HepG2 (cell line): ENCODE measurements around the gene FBXO33. TPM values are rescaled to one million over a fixed set of nuclear protein-coding genes. Genes with fewer than 3 reads are reported as not detected.

ENCODE experiments used
- ATAC-seq: fragments of 200-7000 bp; cut with Tn5 transposase; 3 replicates; pipeline ENCODE4 v1.9.1; 2020; ENCODE audit warnings: mild to moderate bottlenecking, moderate library complexity
- BruUV-seq: library from RNA; stranded (reverse); fragments of 400-500 nt; replicated peaks from 2 replicates; lab custom pipeline; 2021; lab: Mats Ljungman, UMichigan
- CTCF ChIA-PET: fragments of 300-600 bp; formaldehyde crosslinking; extraction: SDS; loops from one replicate; lab custom pipeline; 2021; ENCODE audit warnings: low total read pairs, inconsistent platforms, low intra/inter-chr PET ratio; lab: Yijun Ruan, JAX
- POLR2A ChIA-PET: fragments of 350-600 bp; sonication (Branson Sonifier 250); formaldehyde crosslinking; loops from one replicate; lab custom pipeline; 2020; ENCODE audit warnings: antibody characterized with exemption, inconsistent platforms; lab: Yijun Ruan, JAX
- DNase-seq: peaks from one replicate; pipeline ENCODE4 v3.0.0-alpha.2; 2015; ENCODE audit warnings: low spot score
- FAIRE-seq: peaks from 3 replicates; lab custom pipeline; 2011; peaks lifted over from hg19 to GRCh38; lab: Jason Lieb, UNC
- H2AFZ ChIP-seq: one replicate; pipeline ENCODE4 v1.6.1; 2011; ENCODE audit warnings: low read length, inconsistent platforms
- H3K27ac ChIP-seq: fragments of 300-600 bp; 3 replicates; pipeline ENCODE4 v1.8.0; 2011; ENCODE audit warnings: mixed run types, mild to moderate bottlenecking, mixed read lengths, low read length, inconsistent platforms; ENCODE audit not compliant: insufficient read depth; ENCODE audit errors: extremely low read length
- H3K27me3 ChIP-seq, 2 experiments: fragments of 200-600 bp in 1 of 2; 2 replicates in 1 of 2; 3 replicates in 1 of 2; pipeline versions ENCODE4 v1.6.0 to v1.8.0; 2011; ENCODE audit warnings: low read length in 2 of 2, mild to moderate bottlenecking in 2 of 2, moderate library complexity in 2 of 2, inconsistent platforms in 1 of 2; ENCODE audit not compliant: insufficient read depth in 2 of 2, control insufficient read depth in 1 of 2
- H3K36me3 ChIP-seq, 2 experiments: fragments of 200-600 bp in 1 of 2; replicated peaks in 1 of 2; 2 replicates in 1 of 2; 3 replicates in 1 of 2; pipeline versions ENCODE4 v1.5.1 to v1.8.0; 2011; ENCODE audit warnings: low read length in 2 of 2, inconsistent platforms in 1 of 2; ENCODE audit not compliant: insufficient read depth in 2 of 2, control insufficient read depth in 1 of 2
- H3K4me1 ChIP-seq: 2 replicates; pipeline ENCODE4 v1.5.1; 2012; ENCODE audit warnings: low read length, inconsistent platforms; ENCODE audit not compliant: insufficient read depth
- H3K4me2 ChIP-seq: 2 replicates; pipeline ENCODE4 v1.6.0; 2011; ENCODE audit warnings: low read depth, low read length, inconsistent platforms
- H3K4me3 ChIP-seq, 3 experiments: fragments of 200-600 bp in 1 of 3; sonication (generic), shearing (Covaris generic) in 1 of 3; replicated peaks in 1 of 3; 2 replicates each; pipeline ENCODE4 v1.5.1; 2011 to 2016; ENCODE audit warnings: low read length in 3 of 3, inconsistent platforms in 2 of 3, low read depth in 2 of 3, mild to moderate bottlenecking in 2 of 3, control low read depth in 1 of 3, mixed read lengths in 1 of 3; ENCODE audit not compliant: insufficient read depth in 1 of 3
- H3K79me2 ChIP-seq: one replicate; pipeline ENCODE4 v1.6.1; 2011; ENCODE audit warnings: low read length, inconsistent platforms; ENCODE audit not compliant: insufficient read depth
- H3K9ac ChIP-seq: 2 replicates; pipeline ENCODE4 v1.6.0; 2011; ENCODE audit warnings: mild to moderate bottlenecking, low read depth, low read length, inconsistent platforms; ENCODE audit not compliant: insufficient read depth
- H3K9me3 ChIP-seq: 2 replicates; pipeline ENCODE4 v1.5.1; 2012; ENCODE audit warnings: mild to moderate bottlenecking, low read length
- H4K20me1 ChIP-seq: 2 replicates; pipeline ENCODE4 v1.6.0; 2011; ENCODE audit warnings: inconsistent platforms, mild to moderate bottlenecking, low read length, moderate library complexity; ENCODE audit not compliant: insufficient read depth
- AHDC1 ChIP-seq: sonication (generic); formaldehyde crosslinking; IDR thresholded peaks from 2 replicates; pipeline ENCODE4 v1.5.1; 2020; ENCODE audit warnings: mild to moderate bottlenecking, missing genetic modification reagents, borderline replicate concordance
- ELF4 ChIP-seq: sonication (generic); formaldehyde crosslinking; IDR thresholded peaks from 2 replicates; pipeline ENCODE4 v1.5.0; 2020; ENCODE audit warnings: missing genetic modification reagents, mild to moderate bottlenecking, moderate library complexity, borderline replicate concordance
- ESRRA ChIP-seq: sonication (generic); formaldehyde crosslinking; IDR thresholded peaks from 2 replicates; pipeline ENCODE4 v1.5.1; 2020; ENCODE audit warnings: mild to moderate bottlenecking, low read depth, missing genetic modification reagents
- GTF2F1 ChIP-seq: fragments of 150-350 bp; IDR thresholded peaks from 2 replicates; pipeline ENCODE4 v1.6.1; 2014; ENCODE audit warnings: low read length
- ISL2 ChIP-seq: sonication (generic); formaldehyde crosslinking; IDR thresholded peaks from 2 replicates; pipeline ENCODE4 v1.5.0; 2020; ENCODE audit warnings: missing genetic modification reagents
- KLF11 ChIP-seq: IDR thresholded peaks from 2 replicates; pipeline ENCODE4 v1.6.1; 2016; ENCODE audit warnings: missing compliant biosample characterization
- KLF16 ChIP-seq, 2 experiments: sonication (generic) in 1 of 2; formaldehyde crosslinking in 1 of 2; IDR thresholded peaks; 2 replicates each; pipeline versions ENCODE4 v1.6.1 to v1.8.0; 2016 to 2023; ENCODE audit warnings: missing genetic modification reagents in 2 of 2, missing compliant biosample characterization in 1 of 2
- MIER2 ChIP-seq: IDR thresholded peaks from 2 replicates; pipeline ENCODE4 v1.6.1; 2016; ENCODE audit warnings: missing biosample characterization, missing genetic modification reagents
- PLRG1 ChIP-seq: fragments of 450-650 bp; conservative IDR thresholded peaks from 2 replicates; pipeline ENCODE4 v1.6.1; 2016
- SPEN ChIP-seq: sonication (generic); formaldehyde crosslinking; IDR thresholded peaks from 2 replicates; pipeline ENCODE4 v1.5.1; 2020; ENCODE audit warnings: low read depth, mild to moderate bottlenecking, missing genetic modification reagents
- TBX3 ChIP-seq: fragments of 450-650 bp; IDR thresholded peaks from 2 replicates; pipeline ENCODE4 v1.6.1; 2017; ENCODE audit warnings: antibody characterized with exemption, mild to moderate bottlenecking, inconsistent platforms, borderline replicate concordance
- ZBTB25 ChIP-seq: IDR thresholded peaks from 2 replicates; pipeline ENCODE4 v1.6.1; 2018; ENCODE audit warnings: missing genetic modification reagents
- ZNF234 ChIP-seq: sonication (generic); formaldehyde crosslinking; conservative IDR thresholded peaks from 2 replicates; pipeline ENCODE4 v1.5.1; 2020; ENCODE audit warnings: mild to moderate bottlenecking, missing genetic modification reagents
- ZNF337 ChIP-seq: sonication (generic); formaldehyde crosslinking; IDR thresholded peaks from 2 replicates; pipeline ENCODE4 v1.5.1; 2020; ENCODE audit warnings: missing genetic modification reagents, low read depth, mild to moderate bottlenecking, borderline replicate concordance
- ZNF430 ChIP-seq: sonication (generic); formaldehyde crosslinking; IDR thresholded peaks from 2 replicates; pipeline ENCODE4 v1.9.0; 2021; ENCODE audit warnings: mild to moderate bottlenecking, missing genetic modification reagents
- ZNF468 ChIP-seq: sonication (generic); formaldehyde crosslinking; IDR thresholded peaks from 2 replicates; pipeline ENCODE4 v1.8.0; 2022; ENCODE audit warnings: mild to moderate bottlenecking, moderate library complexity, missing genetic modification reagents
- ZNF674 ChIP-seq: sonication (generic); formaldehyde crosslinking; IDR thresholded peaks from 2 replicates; pipeline ENCODE4 v1.5.0; 2020; ENCODE audit warnings: low read depth, mild to moderate bottlenecking, missing genetic modification reagents
- ZNF879 ChIP-seq: sonication (generic); formaldehyde crosslinking; IDR thresholded peaks from 2 replicates; pipeline ENCODE4 v1.8.1; 2023; ENCODE audit warnings: missing genetic modification reagents
- WGBS: methylation state at CpG from one replicate; pipeline ENCODE4 v1.1.6; 2017; ENCODE audit warnings: low lambda C conversion rate; 5-methylcytosine and 5-hydroxymethylcytosine counted together
- in situ Hi-C: cut with HindIII; loops from 2 replicates; pipeline ENCODE4 v1.10.0; 2017; ENCODE audit warnings: low pct_unique_long_range_greater_than_20kb; ENCODE audit not compliant: extremely low pct_ligation_motif_present
- intact Hi-C: fragments of 100-400 bp; cut with micrococcal nuclease; formaldehyde crosslinking; loops from one replicate; pipeline ENCODE4 v1.10.0; 2022; ENCODE audit not compliant: unreplicated experiment
- polyA plus RNA-seq, 8 experiments: library from polyadenylated mRNA; depleted of rRNA in 3 of 8; stranded (reverse) in 7 of 8; unstranded in 1 of 8; fragments of >200 nt; fragmentation: Illumina TruSeq in 4 of 8; extraction: Trizol in 4 of 8; gene quantifications; 2 replicates each; pipeline versions ENCODE4 v1.2.1 to v1.2.3, GENCODE V29; 2011 to 2016; ENCODE audit warnings: low read depth in 4 of 8, missing spikeins in 1 of 8, mixed read lengths in 1 of 8; ENCODE audit not compliant: insufficient read depth in 1 of 8
- total RNA-seq, 5 experiments: library from RNA; depleted of rRNA; stranded (reverse); fragments of >200 nt; fragmentation: Illumina TruSeq; extraction: Trizol; gene quantifications; 2 replicates each; pipeline ENCODE4 v1.2.3, GENCODE V29; 2016; ENCODE audit warnings: low read depth in 1 of 5

FBXO33 gene
- total and polyA plus RNA-seq, 2 of the 13 experiments (the other 11 are each of a cell fraction or from before 2014, with no cell fraction given): 15.5 to 16.9 TPM

- intact Hi-C loops: loop anchor here (1.0 to 2.0 kb wide), 5 partner anchors 38 to 405 kb away; partner anchors contain the start of genes MIA2 and PNN
- peak; percentile 80 for TF ChIP-seq ZNF430 (CRISPR knock-in tag)
- no peak for TF ChIP-seq TBX3
- no peak for TF ChIP-seq ZNF674
- peak; percentile 27; the same call in 1 of the 2 replicates for TF ChIP-seq ZNF468 (CRISPR knock-in tag)
- TF ChIP-seq ZNF234 (CRISPR knock-in tag): no peak
- no peak; the same call in none of the 2 replicates for TF ChIP-seq ISL2 (CRISPR knock-in tag)
- no peak for TF ChIP-seq ZNF879 (CRISPR knock-in tag)
- no peak; the same call in none of the 2 replicates for TF ChIP-seq ESRRA (CRISPR knock-in tag)
- TF ChIP-seq GTF2F1: no peak
- no peak for TF ChIP-seq ZNF337 (CRISPR knock-in tag)
- TF ChIP-seq AHDC1 (CRISPR knock-in tag): no peak
- no peak for TF ChIP-seq MIER2 (CRISPR knock-in tag)
- no peak for TF ChIP-seq ELF4 (CRISPR knock-in tag)
- no peak for TF ChIP-seq KLF11
- TF ChIP-seq PLRG1: no peak
- 0 out of 4 replicates have a peak, but pooled peaks of 1 of the 2 experiments have one; percentile 72 for TF ChIP-seq KLF16 (CRISPR knock-in tag; IDR thresholded peaks at IDR 0.05)
- TF ChIP-seq SPEN (CRISPR knock-in tag): no peak; the same call in 1 of the 2 replicates
- TF ChIP-seq ZBTB25 (CRISPR knock-in tag): no peak
Measured at GRCh38 chr14:39431416-39432178, 636 bp downstream of the FBXO33 start.

More at GRCh38 chr14:39431416-39432178, 636 bp downstream of the FBXO33 start:
- Histone ChIP-seq H3K4me2 (peak overlapping the region; percentile 77), H4K20me1 (peaks cover 23% of the 10 kb centered on the region), H2AFZ (no peak overlapping the region), H3K27ac (peak overlapping the region; percentile 98), H3K9ac (peak overlapping the region; percentile 99), H3K27me3 (no peaks in the 10 kb centered on the region; a peak in 1 of 5 replicates), H3K9me3 (no peaks in the 10 kb centered on the region), H3K36me3 (no peaks in the 10 kb centered on the region), H3K4me1 (peaks cover 41% of the 10 kb centered on the region), H3K79me2 (peaks cover 42% of the 10 kb centered on the region), H3K4me3 (peak overlapping the region; percentile 88 to 98 (median 94))
- FAIRE-seq (no peak), DNase-seq (peak; percentile 51), ATAC-seq (peak; percentile 29)
- ChIA-PET CTCF (no interaction called here), POLR2A (interaction anchor here (0.7 to 5.5 kb wide), 22 partner anchors 10 to 415 kb away, joined by 3 to 76 read pairs (median 6); partner anchors contain the start of genes GEMIN2, PNN, SEC23A and TRAPPC6B)
- in situ Hi-C loops: loop anchor here (5.0 kb wide), 2 partner anchors 199 to 329 kb away; partner anchors contain the start of genes MIA2 and SEC23A
- no TSS peak for BruUV-seq
- under 1% methylated on average over 77 of the region's 81 CpGs for WGBS
